Stimulated activated CD8-positive, alpha-beta memory T cell treated with anti-CD3 and anti-CD28 coated beads, Interleukin-12 subunit alpha, Interleukin-12 subunit beta, amount 100 ng/mL, for 24 hours (primary cell): ENCODE data around the gene ACHE.
A peak's percentile ranks its signal among the peaks of the same experiment; 100 is the strongest.
"Not testable (repeated sequence)": the region's sequence is repeated elsewhere in the genome, so short reads cannot be mapped to it uniquely, and the experiment has no call there.

ENCODE experiments used
- DNase-seq: peaks from one replicate; pipeline ENCODE4 v3.0.0-alpha.2; 2020; ENCODE audit errors: extremely low read depth

Gene ACHE

DNA sequence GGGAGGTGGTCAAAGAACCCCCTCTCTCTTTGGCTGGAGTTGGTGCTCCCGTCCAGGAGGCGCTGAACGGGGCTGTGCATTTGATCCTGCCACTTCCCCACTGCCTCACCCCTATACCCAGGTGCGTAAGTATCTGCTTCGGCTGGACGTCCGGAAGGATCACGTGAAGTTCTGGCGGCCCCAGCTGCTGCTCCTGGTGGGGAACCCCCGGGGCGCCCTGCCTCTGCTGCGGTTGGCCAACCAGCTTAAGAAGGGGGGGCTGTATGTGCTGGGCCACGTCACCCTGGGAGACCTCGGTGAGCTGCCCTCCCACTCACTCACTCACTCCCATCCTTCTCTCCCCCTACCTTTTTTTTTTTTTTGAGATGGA is 34.1 kb downstream of the ACHE start:
- DNase-seq = no peak

DNA sequence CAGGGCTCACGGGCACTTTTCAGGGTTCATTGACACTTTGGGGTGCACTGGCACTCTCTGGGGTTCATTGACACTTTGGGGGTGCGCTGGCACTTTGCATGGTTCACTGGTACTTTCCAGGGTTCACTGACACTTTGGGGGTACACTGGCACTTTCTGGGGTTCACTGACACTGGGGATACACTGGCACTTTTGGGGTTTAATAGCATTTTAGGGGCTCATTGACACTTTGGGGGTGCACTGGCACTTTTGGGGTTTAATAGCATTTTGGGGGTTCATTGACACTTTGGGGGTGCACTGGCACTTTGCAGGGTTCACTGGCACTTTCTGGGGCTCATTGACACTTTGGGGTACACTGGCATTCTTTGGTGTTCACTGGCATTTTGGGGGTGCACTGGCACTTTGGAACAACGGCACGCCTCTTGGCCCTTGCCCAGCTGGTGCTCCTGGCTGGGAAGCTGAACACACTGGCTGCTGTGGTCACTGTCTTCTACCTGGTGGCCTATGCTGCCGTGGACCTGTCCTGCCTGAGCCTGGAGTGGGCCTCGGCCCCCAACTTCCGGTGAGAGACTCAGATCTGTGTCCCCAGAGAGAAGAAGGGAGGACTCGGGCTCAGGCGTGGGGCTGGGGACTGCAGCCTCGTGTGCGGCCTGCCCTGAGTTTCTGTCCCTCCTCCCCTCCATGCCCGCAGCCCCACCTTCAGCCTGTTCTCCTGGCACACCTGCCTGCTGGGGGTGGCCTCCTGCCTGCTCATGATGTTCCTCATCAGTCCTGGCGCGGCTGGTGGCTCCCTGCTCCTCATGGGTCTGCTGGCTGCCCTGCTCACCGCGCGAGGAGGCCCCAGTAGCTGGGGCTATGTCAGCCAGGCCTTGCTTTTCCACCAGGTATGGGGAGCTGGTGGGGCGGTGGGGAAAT is 34.7 kb downstream of the ACHE start:
- no peak for DNase-seq

DNA sequence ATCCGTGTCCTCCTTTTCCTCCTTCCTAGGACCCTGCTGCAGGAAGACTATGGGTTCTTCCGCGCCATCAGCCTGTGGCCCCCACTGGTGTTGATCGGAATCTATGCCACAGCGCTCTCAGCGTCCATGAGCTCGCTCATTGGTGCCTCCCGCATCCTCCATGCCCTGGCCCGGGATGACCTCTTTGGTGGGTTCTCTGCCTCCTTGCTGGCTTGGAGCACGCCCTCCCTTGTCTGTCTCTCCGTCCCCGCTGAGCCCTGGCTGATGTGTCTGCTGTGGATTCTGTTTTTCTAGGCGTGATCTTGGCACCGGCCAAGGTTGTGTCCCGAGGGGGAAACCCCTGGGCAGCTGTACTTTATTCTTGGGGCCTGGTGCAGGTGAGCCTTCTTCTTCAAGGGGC is 35.8 kb downstream of the ACHE start:
- no peak for DNase-seq

DNA sequence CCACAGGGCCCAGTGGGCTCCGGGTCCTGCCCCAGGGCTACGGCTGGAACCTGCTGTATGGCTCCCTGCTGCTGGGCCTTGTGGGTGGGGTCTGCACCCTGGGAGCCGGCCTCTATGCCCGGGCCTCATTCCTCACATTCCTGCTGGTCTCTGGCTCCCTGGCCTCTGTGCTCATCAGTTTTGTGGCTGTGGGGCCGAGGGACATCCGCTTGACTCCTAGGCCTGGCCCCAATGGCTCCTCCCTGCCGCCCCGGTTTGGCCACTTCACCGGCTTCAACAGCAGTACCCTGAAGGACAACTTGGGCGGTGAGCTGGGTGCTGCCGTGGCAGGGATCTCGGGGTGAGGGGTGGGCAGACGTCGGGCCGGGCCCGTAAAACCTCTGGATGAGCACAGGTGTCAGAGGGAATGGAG is 38.8 kb downstream of the ACHE start:
- DNase-seq = no peak

DNA sequence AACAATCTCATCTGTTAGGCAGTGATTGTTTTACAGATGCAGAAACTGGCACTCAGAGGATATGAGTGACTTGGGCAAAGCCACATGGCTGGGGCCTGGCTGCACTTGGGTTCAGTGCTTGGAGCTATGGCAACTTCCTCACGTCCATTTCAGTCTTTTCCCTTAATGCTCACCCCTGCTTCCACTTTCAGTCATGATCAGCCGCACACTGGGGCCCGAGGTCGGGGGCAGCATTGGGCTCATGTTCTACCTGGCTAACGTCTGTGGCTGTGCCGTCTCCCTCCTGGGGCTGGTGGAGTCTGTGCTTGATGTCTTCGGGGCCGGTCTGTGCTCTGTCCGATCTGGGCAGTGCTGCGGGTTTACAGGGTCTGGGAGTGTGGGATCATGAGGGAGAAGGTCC is 40.2 kb downstream of the ACHE start:
- no peak for DNase-seq

DNA sequence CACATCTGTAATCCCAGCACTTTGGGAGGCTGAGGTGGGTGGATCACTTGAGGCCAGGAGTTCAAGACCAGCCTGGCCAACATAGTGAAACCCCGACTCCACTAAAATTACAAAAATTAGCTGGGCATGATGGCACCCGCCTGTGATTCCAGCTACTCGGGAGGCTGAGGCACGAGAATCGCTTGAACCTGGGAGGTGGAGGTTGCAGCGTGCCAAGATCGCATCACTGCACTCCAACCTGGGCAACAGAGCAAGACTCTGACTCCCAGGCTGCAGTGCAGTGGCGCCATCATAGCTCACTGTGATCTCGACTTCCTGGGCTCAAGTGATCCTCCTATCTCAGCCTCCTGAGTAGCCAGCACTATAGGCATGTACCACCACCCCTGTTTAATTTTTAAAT is 40.8 kb downstream of the ACHE start:
- not testable (repeated sequence) for DNase-seq

DNA sequence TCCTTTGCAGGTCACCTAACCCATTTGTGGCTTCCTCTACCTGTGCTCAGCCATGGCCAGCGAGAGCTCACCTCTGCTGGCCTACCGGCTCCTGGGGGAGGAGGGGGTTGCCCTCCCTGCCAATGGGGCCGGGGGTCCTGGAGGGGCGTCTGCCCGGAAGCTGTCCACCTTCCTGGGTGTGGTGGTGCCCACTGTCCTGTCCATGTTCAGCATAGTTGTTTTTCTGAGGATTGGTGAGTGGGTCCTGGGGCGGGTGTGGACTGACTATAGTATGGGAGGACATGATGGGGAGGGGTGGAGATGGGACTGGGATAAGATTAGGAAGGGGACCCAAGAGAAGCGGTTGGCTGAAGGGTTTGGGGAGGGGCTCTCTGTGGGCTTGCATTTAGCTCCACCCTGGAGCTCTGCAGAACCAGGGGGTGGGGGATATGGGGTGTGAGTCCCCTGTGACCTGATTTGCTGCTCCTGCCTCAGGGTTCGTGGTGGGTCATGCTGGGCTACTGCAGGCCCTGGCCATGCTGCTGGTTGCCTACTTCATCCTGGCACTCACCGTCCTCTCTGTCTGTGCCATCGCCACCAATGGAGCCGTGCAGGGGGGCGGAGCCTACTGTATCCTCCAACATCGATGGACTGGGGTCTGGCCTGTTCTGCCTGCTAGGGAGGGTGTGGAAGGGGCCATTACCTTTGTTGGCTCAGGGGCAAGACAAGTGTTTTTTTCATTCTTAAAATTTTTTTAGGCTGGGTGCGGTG is 41.4 kb downstream of the ACHE start:
- DNase-seq = no peak

DNA sequence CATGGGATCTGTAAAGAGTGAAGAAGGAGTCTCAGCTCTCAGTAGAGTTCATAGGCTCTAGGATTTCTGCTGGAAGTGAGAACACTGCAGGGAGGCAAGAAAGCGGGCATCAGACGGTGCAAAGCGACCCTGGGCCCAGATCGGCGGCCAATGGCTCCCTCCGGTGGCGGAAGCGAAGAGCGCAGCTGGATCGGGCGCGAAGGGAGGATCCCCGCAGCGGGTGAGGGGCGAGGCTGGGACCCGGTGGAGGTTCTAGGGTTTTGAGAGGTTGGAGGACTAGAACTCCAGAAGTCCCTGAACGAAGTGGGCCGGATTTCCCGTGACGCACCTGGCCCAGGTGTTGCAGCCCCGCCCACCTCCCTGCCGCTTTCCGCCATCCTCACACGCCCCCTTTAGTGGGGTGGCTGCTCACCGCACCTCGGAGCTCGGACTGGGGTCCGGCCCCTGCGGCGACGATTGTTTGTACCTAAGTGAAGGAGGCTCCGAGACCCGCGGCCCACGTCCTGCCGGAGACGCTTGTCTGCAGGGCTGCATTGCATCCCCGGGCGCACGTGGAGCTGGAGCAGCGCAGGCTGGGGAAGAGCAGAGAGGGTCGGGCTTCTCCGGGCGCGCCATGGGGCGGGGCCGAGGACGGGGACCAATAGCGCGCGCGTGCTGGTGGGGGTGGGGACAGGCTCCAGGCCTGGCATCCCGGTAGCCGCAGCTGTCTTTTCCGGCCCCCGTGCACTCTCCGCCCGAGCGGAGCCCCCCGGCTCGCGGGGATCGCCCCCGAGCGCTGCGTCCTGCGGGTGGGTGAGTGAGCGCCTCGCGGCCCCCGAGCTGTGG is 43.4 kb downstream of the ACHE start, which contains the start of gene SLC12A9:
Gene SLC12A9, plus strand, starts transcription at position 666 of the 825 bp plus-strand sequence. CDS start 1,485 bp downstream, outside the sequence.
- peak; percentile 74 for DNase-seq

DNA sequence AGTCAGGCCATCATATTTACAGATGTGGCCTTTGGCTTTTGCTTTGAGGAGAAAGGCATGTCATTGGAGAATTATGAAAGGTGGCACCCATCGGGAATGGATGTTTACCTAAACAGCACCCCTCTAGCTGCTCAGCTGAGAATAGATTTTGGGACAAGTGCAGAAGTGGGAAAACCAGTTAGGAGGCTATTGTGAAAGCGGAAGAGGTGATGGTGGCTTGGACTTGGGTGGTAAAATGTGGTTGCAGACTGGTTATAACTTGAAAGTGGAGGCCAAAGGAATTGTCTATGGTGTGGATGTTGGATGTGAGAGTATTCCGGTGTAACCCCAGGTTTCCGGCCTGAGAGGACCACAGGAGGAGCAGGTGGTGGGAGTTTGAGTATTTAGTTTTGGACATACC is 48.3 kb downstream of the ACHE start:
- no peak for DNase-seq

DNA sequence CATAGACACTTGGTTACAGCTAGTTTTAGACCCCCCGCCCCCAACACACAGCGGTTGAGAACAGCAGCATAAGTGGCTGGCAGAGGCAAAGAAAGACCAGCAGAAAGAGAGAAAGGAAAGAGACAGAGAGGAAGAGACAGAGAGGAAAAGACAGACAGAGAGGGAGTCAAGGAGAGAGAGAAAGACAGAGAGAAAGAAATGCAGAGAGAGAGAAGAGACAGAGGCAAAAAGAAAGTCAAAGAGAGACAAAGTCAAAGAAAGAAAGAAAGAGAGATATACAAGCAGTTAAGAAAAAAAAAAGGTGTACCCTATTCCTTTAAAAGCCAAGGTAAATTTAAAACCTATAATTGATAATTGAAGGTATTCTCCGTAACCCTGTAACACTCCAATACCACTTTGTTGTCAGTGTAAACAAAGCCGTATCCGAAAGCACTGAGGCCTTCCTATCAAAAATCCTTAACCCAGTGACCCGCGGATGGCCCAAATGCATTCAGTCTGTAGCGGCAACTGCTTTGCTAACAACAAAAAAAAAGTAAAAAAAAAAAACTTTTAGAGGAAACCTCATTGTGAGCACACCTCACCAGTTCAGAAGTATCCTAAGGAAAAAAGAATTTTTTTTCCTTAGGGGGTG is 55.1 kb downstream of the ACHE start:
- DNase-seq = no peak
